ENCODE measurements around the gene CASP3.

CASP3 gene

DNA sequence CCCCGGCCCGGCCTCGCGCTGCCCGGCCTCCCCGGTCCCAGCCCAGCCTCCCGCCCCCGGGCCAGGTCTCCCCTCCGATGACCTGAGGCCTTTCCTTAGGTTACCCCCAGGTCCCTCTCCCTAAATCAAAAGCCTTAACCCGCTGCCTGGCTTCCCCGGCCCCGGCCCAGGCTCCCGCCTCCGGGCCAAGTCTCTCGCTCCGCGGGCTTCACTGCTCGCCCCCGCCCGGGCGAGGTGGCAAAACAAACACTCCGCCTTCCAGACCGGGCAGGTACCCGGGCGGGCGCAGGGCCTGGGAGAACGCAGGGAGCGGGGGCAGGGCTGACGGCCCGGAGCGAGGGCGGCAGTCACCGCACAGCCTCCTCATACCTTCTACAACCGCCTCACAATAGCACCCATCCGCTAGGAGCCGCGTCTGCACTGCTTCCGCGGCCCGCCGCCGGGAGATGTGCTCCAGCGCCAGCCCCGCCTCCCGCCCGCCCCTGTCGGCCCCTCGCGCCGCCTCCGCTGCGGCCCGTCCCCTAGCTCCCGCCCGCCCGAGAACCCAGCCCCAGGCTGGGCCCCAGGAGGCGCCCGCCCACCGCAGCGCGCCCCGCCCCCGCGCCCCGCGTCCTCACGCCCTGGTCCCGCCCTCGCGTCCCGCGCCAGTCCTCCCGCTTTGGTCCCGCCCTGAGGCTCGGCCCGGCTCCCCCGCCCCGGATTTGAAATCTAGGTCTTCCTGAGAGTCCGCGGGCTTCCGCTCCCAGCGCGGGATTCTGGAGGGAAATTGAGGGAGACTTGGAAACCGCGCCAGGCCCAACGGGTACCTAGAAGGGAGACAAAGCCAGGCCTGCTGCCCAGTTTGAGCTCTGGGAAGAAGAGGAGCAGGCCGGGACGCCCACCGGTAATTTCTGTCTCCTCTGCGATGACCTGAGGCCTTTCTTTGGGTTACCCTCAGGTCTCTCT is at the start of gene CASP3, which contains the start of gene PRIMPOL:
TSS of gene CASP3 (minus strand) at position 422 of the 945 bp plus-strand sequence. CDS start 10,994 bp downstream, outside the sequence.
TSS of gene PRIMPOL (plus strand) at position 713 of the 945 bp plus-strand sequence. CDS start 7,403 bp downstream, outside the sequence.
- DNase-seq: peak; percentile 75

DNA sequence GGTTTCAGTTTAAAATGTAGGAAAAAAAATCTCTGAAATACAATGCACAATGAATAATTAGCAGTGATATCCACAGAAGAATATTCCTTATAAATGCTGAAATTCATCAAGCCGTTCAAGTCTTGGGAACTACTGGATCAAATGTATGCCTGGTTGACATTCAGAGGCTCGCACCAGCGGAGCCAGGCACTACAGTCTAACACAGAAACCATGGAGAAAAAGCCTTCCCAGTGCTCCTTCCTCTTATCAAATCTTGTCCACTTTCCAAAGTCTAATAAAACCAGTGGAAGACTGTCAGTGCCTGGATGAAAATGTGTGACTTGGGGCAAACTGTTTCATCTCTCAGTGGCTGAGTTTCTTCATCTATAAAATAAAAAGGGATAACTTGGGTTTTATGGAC is 48.7 kb upstream of the CASP3 start:
- no peak for DNase-seq

DNA sequence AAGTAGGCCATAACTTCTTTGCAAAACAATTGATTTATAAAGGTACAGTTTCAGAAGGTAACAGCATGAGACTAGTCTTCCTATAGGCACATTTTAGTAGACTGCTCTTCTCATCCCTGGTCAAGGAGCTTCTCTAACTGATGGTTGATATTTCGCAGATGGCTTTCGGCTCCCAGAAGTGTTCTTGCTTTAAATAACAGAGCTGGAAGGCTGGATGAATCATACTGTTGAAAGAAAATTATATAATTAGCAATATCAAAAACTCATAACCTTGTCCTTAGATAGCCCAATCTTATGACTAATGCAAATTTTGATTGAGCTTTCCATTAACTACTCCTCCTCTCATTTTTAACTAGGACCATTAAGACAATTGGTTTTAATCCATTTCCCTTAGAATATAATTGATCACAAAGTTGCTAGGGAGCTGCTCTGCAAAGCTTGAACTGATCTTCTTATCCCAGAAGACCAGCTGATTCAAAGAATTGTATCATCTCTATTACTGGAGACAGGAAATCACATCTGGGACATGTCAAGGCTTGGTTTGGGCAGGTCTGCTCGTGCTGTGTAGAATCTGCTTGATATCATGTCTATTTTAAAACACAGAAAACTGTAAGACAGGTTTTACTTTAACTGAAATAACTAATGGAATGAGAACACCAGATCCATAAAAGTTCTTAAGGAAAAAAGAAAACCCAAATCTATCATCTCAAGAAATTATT is 46.1 kb upstream of the CASP3 start:
- DNase-seq: no peak

DNA sequence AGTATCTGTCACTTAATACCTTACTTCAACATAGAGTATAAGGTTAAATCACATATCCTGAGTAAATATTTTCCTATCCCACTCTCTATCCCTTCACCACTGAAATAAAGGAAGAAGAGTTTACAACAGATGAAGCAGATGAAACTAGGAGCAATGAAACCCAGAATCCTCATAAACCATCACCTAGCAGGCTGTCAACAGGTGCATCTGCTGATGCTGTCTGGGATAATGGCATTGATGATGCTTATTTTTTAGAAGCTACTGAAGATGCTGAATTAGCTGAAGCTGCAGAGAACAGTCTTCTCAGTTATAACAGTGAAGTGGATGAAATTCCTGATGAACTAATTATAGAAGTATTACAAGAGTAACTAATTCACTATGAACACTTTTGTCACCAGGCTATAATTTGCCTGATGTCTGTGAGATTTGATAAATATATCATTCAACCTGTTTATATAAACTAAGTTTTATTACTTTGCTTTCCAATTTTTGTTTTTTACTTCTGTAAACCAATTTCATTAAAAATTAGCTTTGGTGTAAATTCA is 45.2 kb upstream of the CASP3 start:
- no peak for DNase-seq

DNA sequence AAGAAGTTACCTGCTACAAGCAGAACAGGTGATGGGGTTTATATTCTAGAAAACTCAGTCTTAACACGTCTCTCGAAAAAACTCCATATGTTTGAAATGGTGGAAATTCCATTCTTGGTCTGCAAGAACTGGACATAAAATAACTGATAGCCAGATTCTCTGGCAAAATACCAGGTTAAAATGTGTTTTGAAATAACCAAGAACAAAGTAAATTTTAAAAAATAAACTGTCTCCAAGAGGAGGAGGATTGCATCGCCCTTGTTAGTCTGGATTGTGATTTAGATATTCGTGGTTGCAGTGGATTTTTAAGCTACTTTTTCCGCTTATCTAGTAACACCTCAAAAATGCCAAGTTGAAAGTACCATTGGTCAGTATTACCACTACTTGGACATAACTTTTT is 43.8 kb upstream of the CASP3 start:
- no peak for DNase-seq

DNA sequence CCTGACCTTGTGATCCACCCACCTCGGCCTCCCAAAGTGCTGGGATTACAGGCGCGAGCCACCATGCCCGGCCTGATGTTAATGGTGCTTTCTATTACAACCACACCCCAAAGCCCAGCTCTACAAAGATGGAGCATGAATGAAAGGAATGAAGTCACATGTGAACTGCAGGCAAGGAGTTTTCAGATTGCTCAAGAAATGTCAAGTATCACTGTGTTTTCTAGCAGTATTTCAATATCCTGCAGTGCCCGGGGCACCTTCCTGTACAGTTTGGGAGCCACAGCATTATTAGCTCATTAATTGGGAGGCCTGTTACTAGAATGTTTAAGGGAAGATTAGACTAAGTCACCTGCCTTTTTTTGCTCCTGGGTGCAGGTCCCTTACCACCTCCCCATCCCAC is 40.4 kb upstream of the CASP3 start:
- DNase-seq: no peak

DNA sequence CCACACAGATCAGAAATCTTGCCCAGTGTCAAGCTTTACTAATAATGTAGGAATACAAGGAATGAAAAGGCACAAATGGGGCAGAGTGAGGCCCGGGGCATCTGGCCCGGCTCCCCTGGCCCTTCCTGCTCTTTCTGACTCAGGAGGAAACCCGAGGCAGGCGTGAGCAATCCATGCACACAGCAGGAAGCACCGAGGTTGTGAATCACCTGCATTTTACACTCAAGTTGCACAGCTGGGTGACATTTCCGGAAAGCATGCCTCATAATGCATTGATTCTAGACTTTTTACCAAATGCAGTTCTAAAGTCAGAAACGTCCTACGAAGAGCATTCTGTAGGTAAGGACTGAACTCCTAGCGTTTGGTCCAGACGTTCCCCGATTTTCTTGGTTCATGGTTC is 39.2 kb upstream of the CASP3 start:
- DNase-seq: no peak

DNA sequence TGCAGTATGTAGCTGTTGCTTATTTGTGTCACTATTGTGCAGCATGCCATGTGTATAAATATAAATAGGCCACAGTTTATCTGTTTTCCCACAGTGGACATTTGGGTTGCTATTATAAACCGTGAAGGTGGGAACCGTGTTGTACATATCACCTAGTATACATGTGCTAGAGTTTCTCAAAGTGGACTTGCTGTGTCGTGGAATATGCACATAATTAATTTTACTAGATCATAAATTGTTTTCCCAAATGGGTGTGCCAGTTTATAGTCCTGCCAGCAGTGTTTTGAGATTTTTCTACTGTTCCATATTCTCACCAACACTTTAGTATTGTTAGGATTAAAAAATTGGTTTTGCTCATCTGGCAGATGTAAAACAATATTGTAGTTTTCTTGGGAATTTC is 38.8 kb upstream of the CASP3 start:
- no peak for DNase-seq

DNA sequence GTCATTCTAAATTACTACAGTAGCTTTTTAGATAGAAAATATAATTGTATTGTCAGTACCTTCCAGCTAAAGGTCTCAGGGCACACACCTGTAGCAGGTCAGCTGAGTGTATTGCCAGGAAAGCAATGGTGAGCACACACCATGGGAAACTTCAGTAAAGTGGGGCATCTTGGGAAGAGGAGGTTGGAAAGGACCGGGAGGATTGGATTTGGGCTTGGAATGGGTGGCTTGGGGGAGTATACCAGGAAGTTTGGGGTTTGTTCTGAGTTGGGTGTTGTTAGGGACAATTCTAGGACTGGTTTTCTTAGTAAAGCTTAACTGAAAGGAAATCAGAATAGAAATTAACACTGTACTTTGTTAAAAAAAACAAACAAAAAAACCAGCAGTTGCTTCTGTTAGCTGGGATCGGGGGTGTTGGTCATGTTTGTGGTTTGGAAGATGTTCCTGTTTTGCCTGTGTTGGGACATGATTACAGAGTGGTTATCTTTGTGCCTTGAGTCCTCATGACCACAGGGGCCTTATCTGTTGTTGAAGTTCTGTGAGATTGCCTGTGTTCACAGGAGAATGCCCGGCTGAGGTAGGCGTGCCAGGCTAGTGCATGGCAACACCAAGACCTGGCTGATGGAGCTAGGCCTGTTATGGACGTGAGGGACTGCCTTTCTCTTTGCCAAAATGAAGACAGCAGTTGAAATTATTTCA is 35.4 kb upstream of the CASP3 start:
- DNase-seq: peak; percentile 57

DNA sequence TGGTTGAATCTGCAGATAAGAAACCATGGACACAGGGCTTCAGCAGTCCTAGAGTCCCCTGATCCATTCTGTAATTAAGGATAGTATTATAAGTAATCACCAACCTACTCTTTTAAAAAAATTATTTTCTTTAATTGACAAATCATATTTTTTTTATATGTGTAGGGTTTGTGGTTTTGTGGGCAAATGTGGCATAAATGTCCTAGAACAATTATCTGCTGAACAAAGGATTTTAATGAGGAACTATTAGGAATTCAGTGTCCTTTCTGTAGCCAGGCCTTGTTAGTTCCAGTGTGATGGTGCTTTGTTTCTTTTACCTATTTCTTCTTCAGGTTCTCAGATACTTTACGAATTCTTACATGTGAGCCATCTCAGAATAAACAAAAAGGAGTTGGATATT is 32.7 kb upstream of the CASP3 start:
- no peak for DNase-seq

DNA sequence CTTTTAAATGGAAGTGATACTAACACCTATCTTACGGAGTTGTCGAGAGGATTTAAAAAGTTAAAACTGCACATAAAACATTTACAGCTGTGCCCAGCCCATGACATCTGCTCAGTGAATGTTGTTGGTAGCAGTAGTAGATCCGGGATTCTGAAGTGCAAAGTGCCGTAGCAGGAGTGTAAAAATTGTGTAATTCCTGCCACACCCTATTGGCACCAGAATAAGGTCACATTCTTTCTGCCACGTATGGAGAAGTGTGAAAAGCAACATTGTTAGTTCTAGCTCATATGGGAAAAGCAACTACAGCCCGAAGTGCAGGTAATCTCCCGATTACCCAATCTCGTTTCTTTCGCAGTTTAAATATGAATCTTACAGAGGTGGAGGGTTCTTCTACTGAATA is 31.5 kb upstream of the CASP3 start:
- DNase-seq: no peak

DNA sequence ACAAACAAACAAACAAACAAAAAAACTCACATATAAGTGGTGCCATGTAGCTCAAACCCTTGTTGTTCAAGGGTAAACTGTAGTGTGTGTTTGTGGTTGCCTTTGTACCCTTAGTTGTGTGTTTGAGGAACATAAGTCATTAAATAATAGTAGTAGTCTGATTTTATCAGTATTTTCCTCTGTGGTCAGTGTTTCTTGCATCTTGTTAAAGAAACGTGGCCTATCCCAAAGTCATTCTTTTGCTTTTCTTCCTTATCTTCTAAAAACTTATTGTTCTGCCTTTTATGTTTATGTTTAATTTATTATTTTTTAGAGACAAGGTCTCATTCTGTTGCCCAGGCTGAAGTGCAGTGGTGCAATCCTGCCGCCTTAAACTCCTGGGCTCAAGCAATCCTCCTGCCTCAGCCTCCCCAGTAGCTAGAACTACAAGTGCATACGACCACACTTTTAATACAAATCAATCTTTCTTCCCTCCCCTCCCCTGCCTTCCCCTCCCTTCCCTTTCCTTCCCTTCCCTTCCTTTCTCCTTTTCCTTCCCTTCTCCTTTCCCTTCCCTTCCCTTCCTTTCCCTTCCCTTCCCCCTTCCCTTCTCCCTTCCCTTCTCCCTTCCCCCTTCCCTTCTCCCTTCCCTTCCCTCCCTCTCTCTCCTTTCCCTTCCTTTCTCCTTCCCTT is 26.7 kb upstream of the CASP3 start:
- DNase-seq: no peak

DNA sequence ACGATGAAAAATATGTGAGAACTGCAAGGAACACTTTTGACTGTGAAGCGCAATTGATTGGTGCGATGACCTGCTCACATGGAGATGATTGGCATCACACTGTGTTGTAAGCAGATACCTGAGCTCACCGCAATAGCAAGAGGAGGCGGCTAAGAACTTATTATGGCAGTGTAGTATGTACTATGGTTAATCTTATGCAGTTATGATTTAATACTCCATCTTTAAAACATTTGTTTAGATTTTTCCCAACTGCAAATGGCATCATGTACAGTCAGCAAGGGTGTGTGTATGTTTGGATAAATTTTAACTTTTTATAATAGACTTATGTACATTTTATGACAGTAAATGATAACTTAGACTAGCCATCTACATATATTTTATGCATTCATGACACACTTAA is 25.8 kb upstream of the CASP3 start:
- no peak for DNase-seq

DNA sequence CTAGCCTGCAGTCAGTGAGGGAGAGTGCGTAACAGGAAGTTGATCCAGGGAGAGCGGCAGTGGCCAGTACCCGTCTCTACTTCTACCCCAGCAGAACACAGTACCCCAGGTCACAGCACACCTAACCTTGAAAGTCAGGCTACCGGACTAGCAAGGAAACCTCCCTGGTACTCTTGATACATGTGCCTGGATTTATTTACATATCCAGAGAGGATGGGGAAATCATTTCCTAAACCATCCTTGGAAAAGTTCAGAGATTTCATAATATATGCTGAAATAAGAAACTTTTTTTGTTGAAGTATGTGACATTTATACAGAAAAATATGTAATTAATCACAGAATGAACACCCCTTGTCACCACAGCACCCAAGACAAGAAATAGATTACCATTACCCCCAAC is 24.8 kb upstream of the CASP3 start:
- DNase-seq: no peak

DNA sequence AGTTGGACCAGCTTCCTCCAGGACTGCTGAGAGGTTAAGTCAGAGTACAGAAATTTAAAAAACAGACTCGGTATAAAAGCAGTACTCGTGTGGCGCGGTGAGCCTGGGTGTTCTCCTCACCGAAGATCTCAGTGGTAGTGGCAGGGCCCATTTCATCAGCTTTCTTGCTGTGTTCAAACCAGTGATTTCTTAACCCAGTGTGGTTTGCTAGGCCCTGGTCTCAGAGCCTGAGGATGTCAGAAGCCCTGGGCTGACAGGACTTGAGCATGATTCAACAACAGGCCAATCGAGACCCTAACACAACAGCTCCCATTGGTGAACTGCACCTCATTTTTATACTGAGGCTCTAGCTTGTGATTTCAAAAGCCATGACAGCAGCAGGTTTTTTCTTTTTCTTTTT is 23.5 kb upstream of the CASP3 start:
- no peak for DNase-seq

DNA sequence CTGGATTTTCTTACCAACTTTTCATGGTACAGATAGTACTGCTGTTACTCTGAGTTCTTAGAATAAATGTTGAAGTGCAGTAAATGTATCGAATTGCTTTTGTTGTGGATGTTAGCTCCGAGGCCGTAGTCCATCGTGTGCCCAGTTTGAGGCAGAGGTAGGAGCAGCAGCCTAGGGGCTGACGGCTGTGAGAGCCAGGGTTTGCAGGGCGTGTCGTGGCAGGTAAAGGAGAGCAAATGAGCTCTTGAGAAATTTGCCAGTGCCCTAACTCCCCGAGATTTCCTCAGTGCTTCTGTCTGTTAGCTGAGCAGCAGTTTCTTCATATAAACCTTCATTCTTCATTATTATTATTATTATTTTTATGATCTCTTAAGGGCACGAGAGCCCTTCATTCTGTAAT is 21.9 kb upstream of the CASP3 start:
- no peak for DNase-seq

DNA sequence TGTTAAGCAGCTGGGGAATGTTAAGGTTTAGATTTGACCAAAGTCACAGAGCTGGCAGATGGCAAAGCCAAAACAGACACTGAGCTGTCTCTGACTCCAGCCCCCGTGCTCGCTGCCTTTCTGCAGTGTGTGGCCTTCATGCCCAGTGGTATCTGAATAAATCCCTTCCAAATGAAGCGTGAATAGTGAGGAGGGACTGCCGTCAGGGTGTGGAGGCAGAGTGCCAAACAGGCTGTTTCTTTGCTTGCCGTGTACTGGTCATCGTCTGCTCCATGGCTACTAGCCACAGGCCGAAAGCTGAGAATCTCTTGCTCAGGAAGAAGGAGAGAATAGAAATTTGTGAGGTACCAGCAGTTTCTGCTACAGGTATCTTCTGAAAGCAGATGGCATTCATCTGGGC is 20.0 kb upstream of the CASP3 start:
- DNase-seq: no peak

DNA sequence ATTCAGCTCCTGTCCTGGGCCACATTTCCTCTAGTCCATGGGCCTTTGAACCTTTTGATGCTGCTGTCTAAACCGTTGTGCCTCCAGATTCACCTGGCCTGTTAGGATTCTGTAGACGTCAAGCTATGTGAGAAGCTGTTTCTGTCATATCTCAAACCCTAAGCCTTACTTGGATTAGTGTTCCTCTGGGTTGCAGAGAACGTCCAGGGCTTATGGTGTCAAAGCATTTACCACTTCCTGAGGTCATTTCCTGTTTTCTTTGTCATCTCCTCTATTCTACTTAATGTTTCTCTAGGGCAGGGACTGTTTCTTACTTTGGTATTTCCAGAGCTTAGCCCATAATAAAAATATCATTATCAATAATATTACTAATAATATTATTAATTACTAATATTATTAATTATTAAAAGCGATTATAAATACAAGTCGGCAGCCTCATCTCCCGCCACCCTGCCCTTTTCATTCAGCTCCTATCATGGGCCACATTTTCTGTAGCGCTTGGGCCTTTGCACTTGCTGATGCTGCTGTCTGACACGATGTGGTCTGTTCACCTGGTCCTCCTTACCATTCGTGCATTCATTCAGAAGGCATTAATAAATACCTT is 19.4 kb upstream of the CASP3 start:
- DNase-seq: no peak

DNA sequence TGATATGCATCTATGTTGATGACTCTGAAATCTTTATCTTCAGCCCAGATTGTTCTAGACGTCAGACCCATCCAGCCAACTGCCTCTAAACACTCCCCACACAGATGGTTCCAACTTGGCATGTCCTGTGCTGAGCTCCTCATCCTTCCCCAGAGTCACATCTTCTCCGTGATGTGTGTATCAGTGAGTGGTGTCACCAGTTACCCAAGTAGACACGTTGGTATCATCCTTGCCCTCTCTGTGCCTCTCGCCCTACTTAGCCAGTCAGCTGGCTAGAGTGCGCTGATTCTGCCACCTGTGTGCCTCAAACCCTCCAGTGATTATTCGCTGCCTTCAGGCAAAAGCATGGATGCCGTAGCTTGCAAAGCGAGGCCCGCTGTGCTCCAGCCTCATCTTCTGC is 18.8 kb upstream of the CASP3 start:
- DNase-seq: no peak

DNA sequence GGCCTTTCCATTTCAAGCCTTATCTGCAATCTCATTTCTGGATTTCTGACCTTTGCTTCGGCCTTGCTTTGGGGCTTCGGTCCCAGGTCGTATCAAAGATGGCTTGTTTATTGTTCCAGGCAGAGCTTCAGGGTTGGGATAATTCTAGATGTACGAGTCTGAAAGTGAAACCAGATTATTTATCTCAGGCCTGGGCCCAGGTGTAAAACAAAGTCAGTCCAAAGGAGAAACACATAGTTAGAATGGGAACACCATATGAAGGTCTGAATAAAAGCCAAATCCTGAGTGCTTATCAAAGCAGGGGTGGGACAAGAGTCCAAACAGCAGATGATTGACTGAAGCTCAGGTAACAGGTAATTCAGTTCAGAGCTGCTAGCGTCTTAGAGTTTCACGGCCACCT is 17.4 kb upstream of the CASP3 start:
- no peak for DNase-seq

DNA sequence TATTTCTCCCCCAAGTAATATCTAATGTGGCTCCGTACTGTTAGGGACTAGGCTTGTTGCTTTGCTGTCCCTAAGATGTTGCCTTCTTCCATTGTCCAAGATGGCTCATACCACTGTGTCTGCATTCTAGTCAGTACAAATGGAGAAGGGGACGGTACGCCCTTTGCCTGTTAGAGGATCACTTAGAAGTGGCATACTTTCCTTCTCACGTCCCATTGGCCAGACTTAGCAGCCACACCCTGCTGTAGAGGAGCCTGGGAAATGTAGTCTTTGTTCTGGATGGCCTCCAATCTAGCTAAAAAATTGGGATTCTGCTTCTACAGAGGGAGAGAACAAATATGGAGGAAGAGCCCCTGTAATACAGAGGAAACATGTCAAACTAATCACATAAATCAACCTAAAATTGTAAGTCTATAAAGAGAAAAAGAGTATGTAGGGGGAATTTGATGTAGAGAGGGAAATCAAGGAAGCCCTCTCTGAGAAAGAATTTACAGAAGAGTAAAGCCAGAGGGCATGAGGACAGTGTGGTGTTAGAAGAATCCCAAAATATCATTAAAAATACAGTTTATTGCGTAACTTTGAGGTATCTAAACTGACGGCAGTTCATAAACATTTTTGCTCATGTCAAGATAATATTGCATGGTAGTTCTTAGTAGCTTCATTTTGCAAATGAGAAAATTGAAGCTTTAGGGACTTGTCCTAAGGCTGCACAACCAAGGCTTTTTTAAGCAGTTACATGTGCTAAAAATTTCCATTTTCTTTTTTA is 15.4 kb upstream of the CASP3 start:
- no peak for DNase-seq

Measured in SIG-M5 (cell line).